Measurements from ENCODE around the gene MAFG.

- TF ChIP-seq, protein P1, sequence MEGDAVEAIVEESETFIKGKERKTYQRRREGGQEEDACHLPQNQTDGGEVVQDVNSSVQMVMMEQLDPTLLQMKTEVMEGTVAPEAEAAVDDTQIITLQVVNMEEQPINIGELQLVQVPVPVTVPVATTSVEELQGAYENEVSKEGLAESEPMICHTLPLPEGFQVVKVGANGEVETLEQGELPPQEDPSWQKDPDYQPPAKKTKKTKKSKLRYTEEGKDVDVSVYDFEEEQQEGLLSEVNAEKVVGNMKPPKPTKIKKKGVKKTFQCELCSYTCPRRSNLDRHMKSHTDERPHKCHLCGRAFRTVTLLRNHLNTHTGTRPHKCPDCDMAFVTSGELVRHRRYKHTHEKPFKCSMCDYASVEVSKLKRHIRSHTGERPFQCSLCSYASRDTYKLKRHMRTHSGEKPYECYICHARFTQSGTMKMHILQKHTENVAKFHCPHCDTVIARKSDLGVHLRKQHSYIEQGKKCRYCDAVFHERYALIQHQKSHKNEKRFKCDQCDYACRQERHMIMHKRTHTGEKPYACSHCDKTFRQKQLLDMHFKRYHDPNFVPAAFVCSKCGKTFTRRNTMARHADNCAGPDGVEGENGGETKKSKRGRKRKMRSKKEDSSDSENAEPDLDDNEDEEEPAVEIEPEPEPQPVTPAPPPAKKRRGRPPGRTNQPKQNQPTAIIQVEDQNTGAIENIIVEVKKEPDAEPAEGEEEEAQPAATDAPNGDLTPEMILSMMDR (IDR thresholded peaks at IDR 0.05), result no peak
- no peak for TF ChIP-seq POLR2A (IDR thresholded peaks at IDR 0.05)
These were observed 17.3 kb upstream of the MAFG start for GRCh38 chr17:81944858-81945257.
